ENCODE results near the gene PI4KB.

Gene PI4KB

DNA sequence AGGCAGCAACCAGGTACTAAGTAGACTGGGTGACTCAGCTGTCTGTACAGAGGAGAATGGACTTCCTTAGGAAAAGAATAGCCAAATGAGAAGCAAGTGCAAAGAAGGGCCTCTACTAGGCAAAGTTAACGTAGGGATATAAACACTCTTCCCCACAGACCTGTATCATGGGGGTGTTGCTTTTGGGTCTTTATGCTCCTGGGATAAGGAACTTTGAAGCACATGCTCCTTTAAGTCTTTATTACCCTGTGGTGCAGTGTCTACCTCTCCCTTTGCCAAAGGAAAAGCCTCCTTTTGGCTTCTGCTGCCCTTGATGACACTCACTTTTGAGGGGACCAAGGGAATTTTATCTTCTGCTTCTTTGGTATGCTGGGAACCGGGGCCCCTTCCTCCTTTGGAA lies 14.8 kb upstream of the PI4KB start:
- H2BK5ac ChIP-seq (ENCODE audit: low read length), result no peak overlapping the region

DNA sequence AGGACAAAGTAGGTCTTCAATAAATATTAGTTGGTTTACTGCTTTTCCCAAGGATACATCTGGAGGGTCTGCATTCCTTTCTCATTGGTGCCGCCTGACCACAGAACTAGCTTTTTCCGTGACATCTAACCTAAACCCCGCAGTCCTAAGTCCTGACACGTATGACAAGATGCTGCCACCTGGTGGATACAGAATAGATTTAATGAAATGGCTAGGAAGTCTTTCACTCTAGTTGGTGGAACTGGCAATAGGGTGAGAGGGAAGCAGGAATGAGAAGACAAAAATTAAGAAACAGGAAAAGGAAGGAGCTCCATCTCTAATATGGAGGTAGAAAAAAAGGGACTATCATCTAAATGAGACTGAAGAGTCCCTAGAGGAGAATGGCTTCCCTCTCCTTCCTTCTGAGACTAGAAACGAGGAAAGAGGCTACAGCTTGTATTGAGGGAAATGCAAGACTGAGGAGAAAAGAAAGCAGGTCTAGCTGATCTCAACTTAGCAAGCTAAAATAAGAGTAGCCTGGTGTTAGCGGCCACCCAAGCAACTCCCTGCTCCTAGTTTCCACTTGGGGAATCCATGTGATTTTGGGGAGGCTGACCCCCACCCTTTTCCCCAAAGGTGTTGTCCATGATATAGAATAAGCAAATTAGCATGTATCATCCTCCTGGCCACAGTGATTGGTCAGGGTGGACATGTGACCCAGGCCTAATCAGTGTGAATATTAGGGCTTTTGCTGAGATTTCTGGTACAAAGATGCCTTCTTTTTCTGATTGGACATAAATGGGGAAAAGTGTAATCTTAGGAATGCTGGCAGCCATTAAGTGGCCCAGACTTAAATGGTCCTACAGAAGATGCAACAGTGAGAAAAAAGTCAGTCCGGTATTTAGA lies 13.9 kb upstream of the PI4KB start:
- no peak overlapping the region for H2AFZ ChIP-seq (ENCODE audit: low read length)
- H3K4me3 ChIP-seq (ENCODE audit: low read length in 2 of 2), result no peak overlapping the region
- no peak overlapping the region for H3K9ac ChIP-seq (ENCODE audit: low read depth, low read length, poor library complexity)
- H3K23ac ChIP-seq (ENCODE audit: low read depth, low read length, poor library complexity), result no peak overlapping the region
- H3K27me3 ChIP-seq (ENCODE audit: control insufficient read depth in 3 of 3, insufficient read depth in 3 of 3, low read depth in 1 of 3, low read length in 3 of 3), result no peaks in the 10 kb centered on the region
- no peaks in the 10 kb centered on the region for H3K9me3 ChIP-seq (replicated peaks in 1 of 2; ENCODE audit: control insufficient read depth in 2 of 2, insufficient read depth in 1 of 2, low read depth in 1 of 2, low read length in 2 of 2)
- H2BK15ac ChIP-seq (ENCODE audit: low read length), result no peak overlapping the region
- no peak overlapping the region for H3K14ac ChIP-seq (ENCODE audit: low read length)
- H2BK12ac ChIP-seq (ENCODE audit: low read length), result no peak overlapping the region
- peaks cover 6% of the 10 kb centered on the region for H3K79me1 ChIP-seq (ENCODE audit: low read depth, low read length)
- H2AK5ac ChIP-seq (ENCODE audit: low read depth, low read length), result no peak overlapping the region
- no peak overlapping the region for H3K4me2 ChIP-seq (ENCODE audit: insufficient read depth, low read length, poor library complexity, severe bottlenecking)
- no CpG with 5 or more reads among the region's 7 CpGs for WGBS, 2 donors (ENCODE audit: extremely low coverage in 2 of 2, insufficient read length in 2 of 2, insufficient replicate concordance in 1 of 2)
- H2BK5ac ChIP-seq (ENCODE audit: low read length), result no peak overlapping the region
- H4K91ac ChIP-seq (ENCODE audit: low read depth, low read length, poor library complexity), result no peak overlapping the region
- H4K8ac ChIP-seq (ENCODE audit: low read depth, low read length), result no peak overlapping the region
- H2BK120ac ChIP-seq (ENCODE audit: low read depth, low read length), result no peak overlapping the region
- no peak overlapping the region for H3K18ac ChIP-seq (ENCODE audit: low read length)
- peak; percentile 65 for DNase-seq (ENCODE audit: low spot score)
- peak overlapping the region; percentile 57 for H3K27ac ChIP-seq (replicated peaks; ENCODE audit: low read length)
- H3K4ac ChIP-seq (ENCODE audit: low read length), result no peak overlapping the region
- H3K36me3 ChIP-seq (replicated peaks in 1 of 2; ENCODE audit: control insufficient read depth in 2 of 2, insufficient read depth in 2 of 2, low read length in 2 of 2), result peaks cover 31 to 45% of the 10 kb centered on the region in 2 donors
- peaks cover 6 to 7% of the 10 kb centered on the region in 2 donors for H3K4me1 ChIP-seq (ENCODE audit: control insufficient read depth in 2 of 2, insufficient read depth in 1 of 2, low read depth in 1 of 2, low read length in 2 of 2)

More for the DNA sequence above, 14.8 kb upstream of the PI4KB start:
- Histone ChIP-seq H4K8ac (ENCODE audit: low read depth, low read length) (no peak overlapping the region), H3K4ac (ENCODE audit: low read length) (no peak overlapping the region), H3K9me3 (replicated peaks in 1 of 2; ENCODE audit: control insufficient read depth in 2 of 2, insufficient read depth in 1 of 2, low read depth in 1 of 2, low read length in 2 of 2) (no peaks in the 10 kb centered on the region), H3K36me3 (replicated peaks in 1 of 2; ENCODE audit: control insufficient read depth in 2 of 2, insufficient read depth in 2 of 2, low read length in 2 of 2) (peaks cover 31 to 45% of the 10 kb centered on the region in 2 donors), H3K14ac (ENCODE audit: low read length) (no peak overlapping the region), H2AFZ (ENCODE audit: low read length) (no peak overlapping the region), H3K4me3 (ENCODE audit: low read length in 2 of 2) (no peak overlapping the region), H3K4me2 (ENCODE audit: insufficient read depth, low read length, poor library complexity, severe bottlenecking) (no peak overlapping the region), H3K79me1 (ENCODE audit: low read depth, low read length) (peaks cover 6% of the 10 kb centered on the region), H3K27ac (replicated peaks; ENCODE audit: low read length) (no peak overlapping the region), H3K27me3 (ENCODE audit: control insufficient read depth in 3 of 3, insufficient read depth in 3 of 3, low read depth in 1 of 3, low read length in 3 of 3) (no peaks in the 10 kb centered on the region), H2AK5ac (ENCODE audit: low read depth, low read length) (no peak overlapping the region), H3K23ac (ENCODE audit: low read depth, low read length, poor library complexity) (no peak overlapping the region), H3K9ac (ENCODE audit: low read depth, low read length, poor library complexity) (no peak overlapping the region), H3K4me1 (ENCODE audit: control insufficient read depth in 2 of 2, insufficient read depth in 1 of 2, low read depth in 1 of 2, low read length in 2 of 2) (peaks cover 7% of the 10 kb centered on the region in 2 donors), H3K18ac (ENCODE audit: low read length) (no peak overlapping the region), H2BK15ac (ENCODE audit: low read length) (no peak overlapping the region), H4K91ac (ENCODE audit: low read depth, low read length, poor library complexity) (no peak overlapping the region), H2BK12ac (ENCODE audit: low read length) (no peak overlapping the region), H2BK120ac (ENCODE audit: low read depth, low read length) (peak overlapping the region; percentile 4)
- WGBS, 2 donors (ENCODE audit: extremely low coverage in 2 of 2, insufficient read length in 2 of 2, insufficient replicate concordance in 1 of 2), result no CpG with 5 or more reads among the region's 2 CpGs
- no peak for DNase-seq (ENCODE audit: low spot score)

DNA sequence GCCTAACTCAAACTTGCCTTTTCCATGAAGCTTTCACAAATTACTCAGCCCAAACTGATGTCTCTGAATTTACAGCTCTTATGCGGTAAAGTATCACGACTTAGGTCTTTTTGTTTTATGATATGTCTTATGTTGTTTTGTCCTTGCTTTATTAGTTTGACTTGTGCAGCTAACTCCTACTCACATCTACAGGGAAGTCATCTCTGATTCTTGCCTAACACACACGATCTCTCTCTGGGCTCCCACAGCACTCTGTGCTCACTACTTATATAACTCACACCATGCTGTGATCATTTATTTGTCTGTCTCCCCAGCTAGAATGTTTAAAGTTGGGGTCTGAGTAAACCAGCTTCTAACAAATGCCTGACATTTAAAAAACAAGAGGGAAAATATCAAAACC lies 9.3 kb upstream of the PI4KB start:
- Histone ChIP-seq H3K4me2 (ENCODE audit: insufficient read depth, low read length, poor library complexity, severe bottlenecking) (no peak overlapping the region), H3K27me3 (ENCODE audit: control insufficient read depth in 3 of 3, insufficient read depth in 3 of 3, low read depth in 1 of 3, low read length in 3 of 3) (no peaks in the 10 kb centered on the region), H2BK12ac (ENCODE audit: low read length) (no peak overlapping the region), H3K4ac (ENCODE audit: low read length) (no peak overlapping the region), H3K36me3 (replicated peaks in 1 of 2; ENCODE audit: control insufficient read depth in 2 of 2, insufficient read depth in 2 of 2, low read length in 2 of 2) (peaks cover 0 to 4% of the 10 kb centered on the region in 2 donors), H3K18ac (ENCODE audit: low read length) (no peak overlapping the region), H2BK5ac (ENCODE audit: low read length) (no peak overlapping the region), H2AK5ac (ENCODE audit: low read depth, low read length) (no peak overlapping the region), H3K4me3 (ENCODE audit: low read length in 2 of 2) (no peak overlapping the region), H3K14ac (ENCODE audit: low read length) (no peak overlapping the region), H2BK120ac (ENCODE audit: low read depth, low read length) (no peak overlapping the region), H2AFZ (ENCODE audit: low read length) (no peak overlapping the region), H4K8ac (ENCODE audit: low read depth, low read length) (no peak overlapping the region), H3K9me3 (replicated peaks in 1 of 2; ENCODE audit: control insufficient read depth in 2 of 2, insufficient read depth in 1 of 2, low read depth in 1 of 2, low read length in 2 of 2) (no peaks in the 10 kb centered on the region), H3K79me1 (ENCODE audit: low read depth, low read length) (no peaks in the 10 kb centered on the region), H3K9ac (ENCODE audit: low read depth, low read length, poor library complexity) (no peak overlapping the region), H3K27ac (replicated peaks; ENCODE audit: low read length) (no peak overlapping the region), H2BK15ac (ENCODE audit: low read length) (no peak overlapping the region), H3K4me1 (ENCODE audit: control insufficient read depth in 2 of 2, insufficient read depth in 1 of 2, low read depth in 1 of 2, low read length in 2 of 2) (peaks cover 0 to 2% of the 10 kb centered on the region in 2 donors), H4K91ac (ENCODE audit: low read depth, low read length, poor library complexity) (no peak overlapping the region), H3K23ac (ENCODE audit: low read depth, low read length, poor library complexity) (no peak overlapping the region)
- no CpG with 5 or more reads among the region's 3 CpGs for WGBS, 2 donors (ENCODE audit: extremely low coverage in 2 of 2, insufficient read length in 2 of 2, insufficient replicate concordance in 1 of 2)
- DNase-seq (ENCODE audit: low spot score), result no peak

DNA sequence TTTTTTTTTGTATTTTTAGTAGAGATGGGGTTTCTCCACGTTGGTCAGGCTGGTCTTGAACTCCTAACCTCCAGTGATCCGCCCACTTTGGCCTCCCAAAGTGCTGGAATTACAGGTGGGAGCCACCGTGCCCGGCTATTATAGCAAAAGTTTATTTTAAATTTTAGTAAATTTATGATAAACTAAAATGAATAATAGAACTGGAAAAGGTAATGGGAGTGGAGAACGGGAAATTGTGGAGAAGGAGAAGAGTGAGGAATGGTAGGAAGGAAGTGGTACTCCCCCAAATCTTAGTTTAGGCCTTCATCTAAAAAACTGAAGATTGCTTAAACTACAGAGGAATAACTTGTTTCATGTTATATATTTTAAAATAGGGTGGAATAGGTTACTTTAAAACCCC lies 7.6 kb upstream of the PI4KB start:
- Histone ChIP-seq H3K79me1 (ENCODE audit: low read depth, low read length) (no peaks in the 10 kb centered on the region), H3K4me1 (ENCODE audit: control insufficient read depth in 2 of 2, insufficient read depth in 1 of 2, low read depth in 1 of 2, low read length in 2 of 2) (no peaks in the 10 kb centered on the region), H3K23ac (ENCODE audit: low read depth, low read length, poor library complexity) (no peak overlapping the region), H2BK12ac (ENCODE audit: low read length) (no peak overlapping the region), H3K4me3 (ENCODE audit: low read length in 2 of 2) (no peak overlapping the region), H2BK120ac (ENCODE audit: low read depth, low read length) (no peak overlapping the region), H3K27ac (replicated peaks; ENCODE audit: low read length) (no peak overlapping the region), H3K36me3 (replicated peaks in 1 of 2; ENCODE audit: control insufficient read depth in 2 of 2, insufficient read depth in 2 of 2, low read length in 2 of 2) (no peaks in the 10 kb centered on the region), H4K91ac (ENCODE audit: low read depth, low read length, poor library complexity) (no peak overlapping the region), H2AK5ac (ENCODE audit: low read depth, low read length) (no peak overlapping the region), H3K9ac (ENCODE audit: low read depth, low read length, poor library complexity) (no peak overlapping the region), H2AFZ (ENCODE audit: low read length) (no peak overlapping the region), H4K8ac (ENCODE audit: low read depth, low read length) (no peak overlapping the region), H3K18ac (ENCODE audit: low read length) (no peak overlapping the region), H3K4me2 (ENCODE audit: insufficient read depth, low read length, poor library complexity, severe bottlenecking) (no peak overlapping the region), H3K14ac (ENCODE audit: low read length) (no peak overlapping the region), H3K4ac (ENCODE audit: low read length) (no peak overlapping the region), H2BK5ac (ENCODE audit: low read length) (no peak overlapping the region), H3K27me3 (ENCODE audit: control insufficient read depth in 3 of 3, insufficient read depth in 3 of 3, low read depth in 1 of 3, low read length in 3 of 3) (no peaks in the 10 kb centered on the region), H2BK15ac (ENCODE audit: low read length) (no peak overlapping the region), H3K9me3 (replicated peaks in 1 of 2; ENCODE audit: control insufficient read depth in 2 of 2, insufficient read depth in 1 of 2, low read depth in 1 of 2, low read length in 2 of 2) (no peaks in the 10 kb centered on the region)
- 100% methylated on average over 1 of the region's 5 CpGs for WGBS, 2 donors (ENCODE audit: extremely low coverage in 2 of 2, insufficient read length in 2 of 2, insufficient replicate concordance in 1 of 2)
- no peak for DNase-seq (ENCODE audit: low spot score)

Data from neuronal stem cell (in vitro differentiated cells).